Jurkat, Clone E6-1 (cell line): ENCODE data around the gene RETREG3.
"Not testable (repeated sequence)": the region's sequence is repeated elsewhere in the genome, so short reads cannot be mapped to it uniquely, and the experiment has no call there.

Experiments used
- DNase-seq: peaks from one replicate; pipeline ENCODE4 v3.0.0-alpha.2; 2011; ENCODE audit warnings: low read depth, low spot score
- H3K4me3 ChIP-seq: 2 replicates; pipeline ENCODE4 v1.5.1; 2011; ENCODE audit warnings: mild to moderate bottlenecking, low read length, control low read depth, moderate library complexity

The RETREG3 gene

GRCh38 chr17:42540558-42540957 is 68.6 kb downstream of the RETREG3 start:
- not testable (repeated sequence) for DNase-seq, H3K4me3 ChIP-seq

- H3K4me3 ChIP-seq = no peak overlapping the region
- DNase-seq = no peak
These were observed 70.7 kb downstream of the RETREG3 start for GRCh38 chr17:42538482-42538881.

- DNase-seq = no peak
- no peak overlapping the region for H3K4me3 ChIP-seq
These were observed 71.2 kb downstream of the RETREG3 start for GRCh38 chr17:42537826-42538451.

- peak overlapping the region; percentile 58 for H3K4me3 ChIP-seq
These were observed 71.9 kb downstream of the RETREG3 start for GRCh38 chr17:42537156-42537805.

GRCh38 chr17:42536372-42537155 is 72.6 kb downstream of the RETREG3 start:
- no peak for DNase-seq
- H3K4me3 ChIP-seq = peak overlapping the region; percentile 58

More at GRCh38 chr17:42537156-42537805, 71.9 kb downstream of the RETREG3 start:
- DNase-seq = no peak

GRCh38 chr17:42536048-42536371 is 73.2 kb downstream of the RETREG3 start, which contains the start of gene NAGLU:
NAGLU (plus strand) TSS chr17:42536241; CDS start chr17:42536273, 32 bp downstream.
- DNase-seq = peak; percentile 44
- peak within 1 kb of the TSS; percentile 58 for H3K4me3 ChIP-seq

GRCh38 chr17:42535155-42536047 is 73.8 kb downstream of the RETREG3 start:
- no peak for DNase-seq
- H3K4me3 ChIP-seq = peak overlapping the region; percentile 58

GRCh38 chr17:42531455-42532354 is 77.5 kb downstream of the RETREG3 start:
- peak overlapping the region; percentile 47 for H3K4me3 ChIP-seq
- no peak for DNase-seq

- no peak for DNase-seq
- H3K4me3 ChIP-seq = no peak overlapping the region
These were observed 78.2 kb downstream of the RETREG3 start for GRCh38 chr17:42530952-42531454.
